GM12878 (cell line): ENCODE results near the gene ARMC10. TPM values are rescaled to one million over a fixed set of nuclear protein-coding genes. Genes with fewer than 3 reads are reported as not detected.

Experiments
- ATAC-seq: fragments of 200-7000 bp; cut with Tn5 transposase; 3 replicates; pipeline ENCODE4 v1.9.1; 2020; ENCODE audit warnings: mild to moderate bottlenecking, moderate library complexity
- BruUV-seq: library from RNA; stranded (reverse); fragments of 400-500 nt; replicated peaks from 2 replicates; lab custom pipeline; 2021; lab: Mats Ljungman, UMichigan
- CTCF ChIA-PET: fragments of 300-600 bp; sonication (Branson Sonifier 250); formaldehyde crosslinking; extraction: SDS; loops from one replicate; lab custom pipeline; 2021; ENCODE audit warnings: inconsistent platforms; lab: Yijun Ruan, JAX
- POLR2A ChIA-PET: fragments of 350-600 bp; formaldehyde crosslinking; extraction: SDS; loops from one replicate; lab custom pipeline; 2021; ENCODE audit warnings: inconsistent platforms; lab: Charles Lee
- RAD21 ChIA-PET: fragments of 300-600 bp; sonication (Branson Sonifier 250); formaldehyde crosslinking; loops from one replicate; lab custom pipeline; 2023; ENCODE audit warnings: antibody characterized with exemption; ENCODE audit not compliant: unreplicated experiment; lab: Charles Lee
- SMC1A ChIA-PET: fragments of 300-600 bp; sonication (Branson Sonifier 250); formaldehyde crosslinking; loops from one replicate; lab custom pipeline; 2023; ENCODE audit not compliant: unreplicated experiment, uncharacterized antibody; lab: Charles Lee
- DNase-seq: peaks from one replicate; pipeline ENCODE4 v3.0.0-alpha.2; 2011; ENCODE audit warnings: low read depth, low spot score
- FAIRE-seq: peaks from 3 replicates; lab custom pipeline; 2011; peaks lifted over from hg19 to GRCh38; lab: Jason Lieb, UNC
- H2AFZ ChIP-seq: 2 replicates; pipeline ENCODE4 v1.6.0; 2011; ENCODE audit warnings: low read depth, low read length, control low read depth; ENCODE audit not compliant: control insufficient read depth
- H3K27ac ChIP-seq: 2 replicates; pipeline ENCODE4 v1.5.1; 2011; ENCODE audit warnings: control low read depth; ENCODE audit not compliant: control insufficient read depth, insufficient read depth
- H3K27me3 ChIP-seq, 2 experiments: replicated peaks in 1 of 2; 2 replicates each; pipeline versions ENCODE4 v1.6.0 to v1.6.1; 2011; ENCODE audit warnings: low read length in 1 of 2; ENCODE audit not compliant: control insufficient read depth in 2 of 2, insufficient read depth in 2 of 2
- H3K36me3 ChIP-seq, 2 experiments: 2 replicates each; pipeline ENCODE4 v1.5.1; 2011; ENCODE audit warnings: low read length in 1 of 2; ENCODE audit not compliant: control insufficient read depth in 2 of 2, insufficient read depth in 2 of 2
- H3K4me1 ChIP-seq: 2 replicates; pipeline ENCODE4 v1.6.1; 2011; ENCODE audit warnings: mild to moderate bottlenecking, low read length, moderate library complexity, mixed read lengths; ENCODE audit not compliant: control insufficient read depth, insufficient read depth
- H3K4me2 ChIP-seq: 2 replicates; pipeline ENCODE4 v1.6.0; 2011; ENCODE audit warnings: control low read depth; ENCODE audit not compliant: control insufficient read depth, insufficient read depth
- H3K4me3 ChIP-seq: fragments of 200-600 bp; sonication (generic); 2 replicates; pipeline ENCODE4 v1.5.1; 2016
- H3K79me2 ChIP-seq: 2 replicates; pipeline ENCODE4 v1.6.0; 2011; ENCODE audit warnings: low read length; ENCODE audit not compliant: control insufficient read depth, insufficient read depth
- H3K9ac ChIP-seq: 2 replicates; pipeline ENCODE4 v1.8.0; 2011; ENCODE audit warnings: low read length, control low read depth, mixed read lengths; ENCODE audit not compliant: control insufficient read depth, insufficient read depth
- H3K9me3 ChIP-seq: replicated peaks from 3 replicates; pipeline ENCODE4 v1.5.1; 2011; ENCODE audit warnings: mild to moderate bottlenecking, low read length; ENCODE audit not compliant: control insufficient read depth, insufficient read depth
- H4K20me1 ChIP-seq: 2 replicates; pipeline ENCODE4 v1.6.0; 2011; ENCODE audit not compliant: control insufficient read depth, insufficient read depth
- HDAC6 ChIP-seq: fragments of 200-600 bp; sonication (generic); IDR thresholded peaks from one replicate; pipeline ENCODE4 v1.8.0; 2017; ENCODE audit warnings: antibody characterized with exemption; ENCODE audit not compliant: unreplicated experiment
- POLR2AphosphoS5 ChIP-seq: IDR thresholded peaks from 2 replicates; pipeline ENCODE4 v1.6.1; 2011; ENCODE audit warnings: mild to moderate bottlenecking, low read length, inconsistent platforms
- WGBS: methylation state at CpG from one replicate; pipeline ENCODE4 v1.1.6; 2016; ENCODE audit warnings: low lambda C conversion rate; ENCODE audit not compliant: insufficient replicate concordance, insufficient coverage; ENCODE audit errors: missing lambda C conversion rate; 5-methylcytosine and 5-hydroxymethylcytosine counted together
- in situ Hi-C: fragments of 300-500 bp; cut with MboI; formaldehyde crosslinking; loops from 9 replicates; pipeline ENCODE4 v1.14.3; 2018; ENCODE audit warnings: mixed read lengths
- intact Hi-C: fragments of 100-400 bp; cut with micrococcal nuclease; formaldehyde crosslinking; loops from one replicate; pipeline ENCODE4 v1.14.2; 2022; ENCODE audit not compliant: unreplicated experiment
- polyA plus RNA-seq, 11 experiments: library from polyadenylated mRNA; depleted of rRNA in 4 of 11; unstranded in 6 of 11; stranded (reverse) in 5 of 11; fragments of >200 nt; fragmentation: Nextera tagmentation in 4 of 11; fragmentation: Illumina TruSeq in 1 of 11; extraction: Ambion mirVana in 4 of 11; extraction: Trizol in 1 of 11; gene quantifications; 1 replicate in 1 of 11; 2 replicates in 10 of 11; pipeline versions ENCODE4 v1.2.1 to v1.2.3, GENCODE V29; 2011 to 2016; ENCODE audit warnings: inconsistent platforms in 2 of 11, missing spikeins in 2 of 11, low read depth in 1 of 11
- total RNA-seq, 4 experiments: library from RNA; depleted of rRNA in 3 of 4; stranded (reverse); fragments of >200 nt in 3 of 4; fragmentation: Illumina TruSeq in 1 of 4; extraction: Trizol in 1 of 4; gene quantifications; 2 replicates each; pipeline versions ENCODE4 v1.2.1 to v1.2.3, GENCODE V29; 2013 to 2021
- TF ChIP-seq, protein P1 (sequence below): fragments of 450-650 bp; IDR thresholded peaks from 2 replicates; pipeline ENCODE4 v1.6.1; 2016; ENCODE audit warnings: mild to moderate bottlenecking, moderate library complexity, borderline replicate concordance
- TF ChIP-seq, protein P2 (sequence below): fragments of 450-650 bp; IDR thresholded peaks from 2 replicates; pipeline ENCODE4 v1.6.1; 2017; ENCODE audit warnings: mild to moderate bottlenecking

Gene ARMC10
- total and polyA plus RNA-seq, 10 of the 15 experiments (the other 5 are each of a cell fraction or from before 2014, with no cell fraction given), result 7.0 to 38.2 (median 24.1) TPM

DNA sequence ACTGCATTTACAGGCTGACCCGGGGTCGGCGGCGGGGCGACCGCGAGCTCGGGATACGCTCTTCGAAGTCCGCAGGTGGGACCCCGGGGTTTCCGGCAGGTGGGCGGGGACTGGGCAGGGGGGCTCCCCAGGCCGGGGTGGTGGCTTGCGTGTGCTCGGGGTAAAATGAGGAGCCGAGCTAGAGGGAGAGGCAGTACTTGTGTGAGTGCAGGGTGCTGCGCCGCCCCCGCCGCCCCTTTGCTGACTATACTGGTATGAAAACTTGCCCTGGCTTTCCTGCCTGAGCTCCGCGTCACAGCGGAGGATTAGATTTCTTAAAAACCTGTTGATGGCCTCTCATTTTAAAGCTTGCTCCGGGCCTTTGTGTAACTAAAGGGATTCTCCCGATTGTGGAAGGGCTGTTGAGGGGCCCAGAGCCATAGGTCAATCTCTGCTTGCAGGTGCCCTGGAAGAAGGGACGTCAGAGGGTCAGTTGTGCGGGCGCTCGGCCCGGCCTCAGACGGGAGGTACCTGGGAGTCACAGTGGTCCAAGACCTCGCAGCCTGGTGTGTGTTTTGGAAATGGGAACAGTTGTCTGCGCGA lies 488 bp downstream of the ARMC10 start (continued):
- TF ChIP-seq, protein P1, sequence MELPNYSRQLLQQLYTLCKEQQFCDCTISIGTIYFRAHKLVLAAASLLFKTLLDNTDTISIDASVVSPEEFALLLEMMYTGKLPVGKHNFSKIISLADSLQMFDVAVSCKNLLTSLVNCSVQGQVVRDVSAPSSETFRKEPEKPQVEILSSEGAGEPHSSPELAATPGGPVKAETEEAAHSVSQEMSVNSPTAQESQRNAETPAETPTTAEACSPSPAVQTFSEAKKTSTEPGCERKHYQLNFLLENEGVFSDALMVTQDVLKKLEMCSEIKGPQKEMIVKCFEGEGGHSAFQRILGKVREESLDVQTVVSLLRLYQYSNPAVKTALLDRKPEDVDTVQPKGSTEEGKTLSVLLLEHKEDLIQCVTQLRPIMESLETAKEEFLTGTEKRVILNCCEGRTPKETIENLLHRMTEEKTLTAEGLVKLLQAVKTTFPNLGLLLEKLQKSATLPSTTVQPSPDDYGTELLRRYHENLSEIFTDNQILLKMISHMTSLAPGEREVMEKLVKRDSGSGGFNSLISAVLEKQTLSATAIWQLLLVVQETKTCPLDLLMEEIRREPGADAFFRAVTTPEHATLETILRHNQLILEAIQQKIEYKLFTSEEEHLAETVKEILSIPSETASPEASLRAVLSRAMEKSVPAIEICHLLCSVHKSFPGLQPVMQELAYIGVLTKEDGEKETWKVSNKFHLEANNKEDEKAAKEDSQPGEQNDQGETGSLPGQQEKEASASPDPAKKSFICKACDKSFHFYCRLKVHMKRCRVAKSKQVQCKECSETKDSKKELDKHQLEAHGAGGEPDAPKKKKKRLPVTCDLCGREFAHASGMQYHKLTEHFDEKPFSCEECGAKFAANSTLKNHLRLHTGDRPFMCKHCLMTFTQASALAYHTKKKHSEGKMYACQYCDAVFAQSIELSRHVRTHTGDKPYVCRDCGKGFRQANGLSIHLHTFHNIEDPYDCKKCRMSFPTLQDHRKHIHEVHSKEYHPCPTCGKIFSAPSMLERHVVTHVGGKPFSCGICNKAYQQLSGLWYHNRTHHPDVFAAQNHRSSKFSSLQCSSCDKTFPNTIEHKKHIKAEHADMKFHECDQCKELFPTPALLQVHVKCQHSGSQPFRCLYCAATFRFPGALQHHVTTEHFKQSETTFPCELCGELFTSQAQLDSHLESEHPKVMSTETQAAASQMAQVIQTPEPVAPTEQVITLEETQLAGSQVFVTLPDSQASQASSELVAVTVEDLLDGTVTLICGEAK, result peak; percentile 48; the same call in 1 of the 2 replicates
- 0 out of 2 replicates have a peak, but pooled peaks have one; percentile 47 for TF ChIP-seq POLR2AphosphoS5

DNA sequence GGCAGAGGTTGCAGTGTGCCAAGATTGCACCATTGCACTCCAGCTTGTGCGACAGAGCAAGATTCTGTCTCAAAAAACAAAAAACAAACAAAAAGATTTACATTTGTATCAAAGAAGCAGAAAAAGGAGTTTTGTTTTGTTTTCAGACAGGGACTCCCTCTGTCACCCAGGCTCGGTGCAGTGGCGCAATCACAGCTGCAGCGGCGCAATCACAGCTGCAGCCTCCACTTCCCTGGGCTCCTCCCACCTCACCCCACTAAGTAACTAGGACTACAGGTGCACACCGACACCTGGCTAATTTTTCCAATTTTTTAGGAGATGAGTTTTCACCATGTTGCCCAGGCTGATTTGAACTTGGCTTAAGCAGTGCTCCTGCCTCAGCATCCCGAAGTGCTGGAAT lies 1.8 kb downstream of the ARMC10 start:
- peak overlapping the region; percentile 15; the same call in 1 of the 2 replicates for H3K4me2 ChIP-seq
- intact Hi-C loops (no loop called here), in situ Hi-C loops (no loop called here)
- POLR2A ChIA-PET, result interaction anchor here (2.1 to 2.5 kb wide), 2 partner anchors 73 to 328 kb away, joined by 8 to 17 read pairs; partner anchors contain the start of genes FAM185A and NAPEPLD
- no peak overlapping the region for H3K4me3 ChIP-seq
- CTCF ChIA-PET, result interaction anchor here (1.9 to 2.8 kb wide), 2 partner anchors 15 to 72 kb away, joined by 4 to 18 read pairs; no protein-coding TSS in a partner anchor
- TF ChIP-seq HDAC6, result no peak
- TF ChIP-seq, protein P2, sequence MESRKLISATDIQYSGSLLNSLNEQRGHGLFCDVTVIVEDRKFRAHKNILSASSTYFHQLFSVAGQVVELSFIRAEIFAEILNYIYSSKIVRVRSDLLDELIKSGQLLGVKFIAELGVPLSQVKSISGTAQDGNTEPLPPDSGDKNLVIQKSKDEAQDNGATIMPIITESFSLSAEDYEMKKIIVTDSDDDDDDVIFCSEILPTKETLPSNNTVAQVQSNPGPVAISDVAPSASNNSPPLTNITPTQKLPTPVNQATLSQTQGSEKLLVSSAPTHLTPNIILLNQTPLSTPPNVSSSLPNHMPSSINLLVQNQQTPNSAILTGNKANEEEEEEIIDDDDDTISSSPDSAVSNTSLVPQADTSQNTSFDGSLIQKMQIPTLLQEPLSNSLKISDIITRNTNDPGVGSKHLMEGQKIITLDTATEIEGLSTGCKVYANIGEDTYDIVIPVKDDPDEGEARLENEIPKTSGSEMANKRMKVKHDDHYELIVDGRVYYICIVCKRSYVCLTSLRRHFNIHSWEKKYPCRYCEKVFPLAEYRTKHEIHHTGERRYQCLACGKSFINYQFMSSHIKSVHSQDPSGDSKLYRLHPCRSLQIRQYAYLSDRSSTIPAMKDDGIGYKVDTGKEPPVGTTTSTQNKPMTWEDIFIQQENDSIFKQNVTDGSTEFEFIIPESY, result 0 out of 2 replicates have a peak, but pooled peaks have one; percentile 39
- no peaks in the 10 kb centered on the region for H4K20me1 ChIP-seq
- FAIRE-seq, result no peak
- H3K4me1 ChIP-seq, result peaks cover 2% of the 10 kb centered on the region
- no TSS peak for BruUV-seq
- H3K36me3 ChIP-seq, result no peaks in the 10 kb centered on the region
- RAD21 ChIA-PET, result no interaction called here
- no peak overlapping the region for H3K27ac ChIP-seq
- no peak for ATAC-seq
- H2AFZ ChIP-seq, result no peak overlapping the region
- WGBS, result 91% methylated on average over 7 of the region's 7 CpGs
- no peaks in the 10 kb centered on the region for H3K27me3 ChIP-seq
- H3K79me2 ChIP-seq, result peaks cover 25% of the 10 kb centered on the region
- no peaks in the 10 kb centered on the region; the same call in 1 of the 3 replicates for H3K9me3 ChIP-seq
- H3K9ac ChIP-seq, result no peak overlapping the region
- SMC1A ChIA-PET, result no interaction called here
- no peak for DNase-seq
